Measurements from ENCODE around the gene CCDC187.

The CCDC187 gene

GRCh38 chr9:136336881-136337280, 33.0 kb upstream of the CCDC187 start:
- no peak for DNase-seq (ENCODE audit: low spot score)
- no peak overlapping the region for H3K27ac ChIP-seq
- no peak for TF ChIP-seq CTCF (conservative IDR thresholded peaks at IDR 0.05; ENCODE audit: low read depth)
- ChIA-PET CTCF (interaction anchor here (0.5 to 1.7 kb wide), 5 partner anchors 18 to 64 kb away, joined by 3 to 6 read pairs (median 3); partner anchors contain the start of gene DNLZ), POLR2A (ENCODE audit: low non-redundant PET) (no interaction called here)

GRCh38 chr9:136336156-136336870, 32.4 kb upstream of the CCDC187 start:
- peak overlapping the region; percentile 10; the same call in 1 of the 2 replicates for H3K27ac ChIP-seq
- ChIA-PET CTCF (interaction anchor here (0.5 to 1.3 kb wide), 4 partner anchors 9 to 54 kb away, joined by 3 to 5 read pairs (median 3); no protein-coding TSS in a partner anchor), POLR2A (ENCODE audit: low non-redundant PET) (no interaction called here)
- no peak for TF ChIP-seq CTCF (conservative IDR thresholded peaks at IDR 0.05; ENCODE audit: low read depth)
- no peak for DNase-seq (ENCODE audit: low spot score)

GRCh38 chr9:136335296-136336155, 31.6 kb upstream of the CCDC187 start:
- DNase-seq (ENCODE audit: low spot score) = no peak
- ChIA-PET CTCF (interaction anchor here (0.8 to 1.3 kb wide), 2 partner anchors 10 to 28 kb away, joined by 3 read pairs; no protein-coding TSS in a partner anchor), POLR2A (ENCODE audit: low non-redundant PET) (interaction anchor here (0.6 kb wide), 2 partner anchors 17 to 84 kb away, joined by 3 to 4 read pairs; no protein-coding TSS in a partner anchor)
- TF ChIP-seq CTCF (conservative IDR thresholded peaks at IDR 0.05; ENCODE audit: low read depth) = no peak
- H3K27ac ChIP-seq = peak overlapping the region; percentile 10

GRCh38 chr9:136334541-136334940, 30.6 kb upstream of the CCDC187 start:
- ChIA-PET POLR2A (ENCODE audit: low non-redundant PET) (no interaction called here), CTCF (no interaction called here)
- no peak for DNase-seq (ENCODE audit: low spot score)
- no peak for TF ChIP-seq CTCF (conservative IDR thresholded peaks at IDR 0.05; ENCODE audit: low read depth)
- no peak overlapping the region for H3K27ac ChIP-seq

- no peak for TF ChIP-seq CTCF (conservative IDR thresholded peaks at IDR 0.05; ENCODE audit: low read depth)
- no peak overlapping the region for H3K27ac ChIP-seq
- no peak for DNase-seq (ENCODE audit: low spot score)
- POLR2A ChIA-PET (ENCODE audit: low non-redundant PET) = no interaction called here
- CTCF ChIA-PET = no interaction called here
Measured at GRCh38 chr9:136333486-136333885, 29.6 kb upstream of the CCDC187 start.

GRCh38 chr9:136333045-136333444, 29.2 kb upstream of the CCDC187 start:
- no peak overlapping the region for H3K27ac ChIP-seq
- ChIA-PET POLR2A (ENCODE audit: low non-redundant PET) (no interaction called here), CTCF (no interaction called here)
- TF ChIP-seq CTCF (conservative IDR thresholded peaks at IDR 0.05; ENCODE audit: low read depth) = no peak
- DNase-seq (ENCODE audit: low spot score) = no peak
